ENCODE data around the gene DOCK10. TPM values are rescaled to one million over a fixed set of nuclear protein-coding genes. Genes with fewer than 3 reads are reported as not detected.

The DOCK10 gene
- polyA plus RNA-seq, 1 donor, result 9.3 TPM

- Histone ChIP-seq H3K36me3 (ENCODE audit: control insufficient read depth, insufficient read depth, low read length) (peaks cover 2% of the 10 kb centered on the region), H3K27ac (ENCODE audit: low read length) (no peak overlapping the region), H3K9me3 (ENCODE audit: control insufficient read depth, low read depth, low read length) (no peaks in the 10 kb centered on the region), H3K27me3 (ENCODE audit: control insufficient read depth, insufficient read depth, low read length) (no peaks in the 10 kb centered on the region), H3K4me1 (ENCODE audit: control insufficient read depth, insufficient read depth, low read length) (no peaks in the 10 kb centered on the region), H3K4me3 (ENCODE audit: low read length) (no peak overlapping the region)
- no CpG with 5 or more reads among the region's 1 CpG for WGBS (ENCODE audit: insufficient coverage, low lambda C conversion rate)
- no peak for DNase-seq
Measured at GRCh38 chr2:224885291-224885690, 157.0 kb downstream of the DOCK10 start.

- Histone ChIP-seq H3K4me1 (ENCODE audit: control insufficient read depth, insufficient read depth, low read length) (no peaks in the 10 kb centered on the region), H3K27me3 (ENCODE audit: control insufficient read depth, insufficient read depth, low read length) (no peaks in the 10 kb centered on the region), H3K27ac (ENCODE audit: low read length) (no peak overlapping the region), H3K9me3 (ENCODE audit: control insufficient read depth, low read depth, low read length) (no peaks in the 10 kb centered on the region), H3K4me3 (ENCODE audit: low read length) (no peak overlapping the region), H3K36me3 (ENCODE audit: control insufficient read depth, insufficient read depth, low read length) (peaks cover 2% of the 10 kb centered on the region)
- no CpG with 5 or more reads among the region's 4 CpGs for WGBS (ENCODE audit: insufficient coverage, low lambda C conversion rate)
- no peak for DNase-seq
Measured at GRCh38 chr2:224884188-224884587, 158.1 kb downstream of the DOCK10 start.

GRCh38 chr2:224883700-224884099 is 158.6 kb downstream of the DOCK10 start:
- no peak for DNase-seq
- no peaks in the 10 kb centered on the region for H3K4me1 ChIP-seq (ENCODE audit: control insufficient read depth, insufficient read depth, low read length)
- WGBS (ENCODE audit: insufficient coverage, low lambda C conversion rate), result no CpG with 5 or more reads among the region's 1 CpG

GRCh38 chr2:224883172-224883516 is 159.1 kb downstream of the DOCK10 start:
- Histone ChIP-seq H3K9me3 (ENCODE audit: control insufficient read depth, low read depth, low read length) (no peaks in the 10 kb centered on the region), H3K27ac (ENCODE audit: low read length) (no peak overlapping the region), H3K4me3 (ENCODE audit: low read length) (no peak overlapping the region), H3K4me1 (ENCODE audit: control insufficient read depth, insufficient read depth, low read length) (no peaks in the 10 kb centered on the region), H3K27me3 (ENCODE audit: control insufficient read depth, insufficient read depth, low read length) (no peaks in the 10 kb centered on the region), H3K36me3 (ENCODE audit: control insufficient read depth, insufficient read depth, low read length) (peaks cover 2% of the 10 kb centered on the region)
- WGBS (ENCODE audit: insufficient coverage, low lambda C conversion rate), result 93% methylated on average over 2 of the region's 6 CpGs
- DNase-seq, result no peak

More at GRCh38 chr2:224883700-224884099, 158.6 kb downstream of the DOCK10 start:
- H3K4me3 ChIP-seq (ENCODE audit: low read length), result no peak overlapping the region
- peaks cover 2% of the 10 kb centered on the region for H3K36me3 ChIP-seq (ENCODE audit: control insufficient read depth, insufficient read depth, low read length)
- no peaks in the 10 kb centered on the region for H3K9me3 ChIP-seq (ENCODE audit: control insufficient read depth, low read depth, low read length)
- no peaks in the 10 kb centered on the region for H3K27me3 ChIP-seq (ENCODE audit: control insufficient read depth, insufficient read depth, low read length)
- H3K27ac ChIP-seq (ENCODE audit: low read length), result no peak overlapping the region

GRCh38 chr2:224882291-224883171 is 159.7 kb downstream of the DOCK10 start:
- Histone ChIP-seq H3K36me3 (ENCODE audit: control insufficient read depth, insufficient read depth, low read length) (peaks cover 2% of the 10 kb centered on the region), H3K4me1 (ENCODE audit: control insufficient read depth, insufficient read depth, low read length) (no peaks in the 10 kb centered on the region), H3K4me3 (ENCODE audit: low read length) (no peak overlapping the region), H3K27me3 (ENCODE audit: control insufficient read depth, insufficient read depth, low read length) (no peaks in the 10 kb centered on the region), H3K9me3 (ENCODE audit: control insufficient read depth, low read depth, low read length) (no peaks in the 10 kb centered on the region), H3K27ac (ENCODE audit: low read length) (no peak overlapping the region)
- DNase-seq, result no peak
- WGBS (ENCODE audit: insufficient coverage, low lambda C conversion rate), result 90% methylated on average over 2 of the region's 4 CpGs

DNA sequence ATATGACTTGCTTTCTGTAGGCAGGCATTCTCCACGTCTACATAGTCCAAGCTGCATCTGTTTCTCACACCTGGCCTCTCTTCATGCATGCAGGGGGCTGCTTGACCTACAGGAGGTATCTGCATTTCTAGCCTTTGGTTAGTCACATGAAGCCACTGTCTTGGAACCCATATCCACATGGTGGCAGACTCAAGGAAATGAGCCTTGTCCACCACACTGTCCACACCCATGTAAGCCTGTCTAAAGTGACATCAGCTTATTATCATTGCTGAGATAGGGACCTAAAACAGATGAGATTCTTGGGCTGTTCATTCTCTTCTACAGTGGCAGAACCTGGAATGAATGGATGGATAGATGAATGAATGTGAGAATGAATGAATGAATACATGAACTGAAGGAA is 160.4 kb downstream of the DOCK10 start:
- WGBS (ENCODE audit: insufficient coverage, low lambda C conversion rate), result no CpG with 5 or more reads among the region's 1 CpG
- H3K27me3 ChIP-seq (ENCODE audit: control insufficient read depth, insufficient read depth, low read length), result no peaks in the 10 kb centered on the region
- no peak overlapping the region for H3K4me3 ChIP-seq (ENCODE audit: low read length)
- no peak overlapping the region for H3K27ac ChIP-seq (ENCODE audit: low read length)
- no peak for DNase-seq
- H3K36me3 ChIP-seq (ENCODE audit: control insufficient read depth, insufficient read depth, low read length), result peaks cover 2% of the 10 kb centered on the region
- H3K4me1 ChIP-seq (ENCODE audit: control insufficient read depth, insufficient read depth, low read length), result no peaks in the 10 kb centered on the region
- H3K9me3 ChIP-seq (ENCODE audit: control insufficient read depth, low read depth, low read length), result no peaks in the 10 kb centered on the region

DNA sequence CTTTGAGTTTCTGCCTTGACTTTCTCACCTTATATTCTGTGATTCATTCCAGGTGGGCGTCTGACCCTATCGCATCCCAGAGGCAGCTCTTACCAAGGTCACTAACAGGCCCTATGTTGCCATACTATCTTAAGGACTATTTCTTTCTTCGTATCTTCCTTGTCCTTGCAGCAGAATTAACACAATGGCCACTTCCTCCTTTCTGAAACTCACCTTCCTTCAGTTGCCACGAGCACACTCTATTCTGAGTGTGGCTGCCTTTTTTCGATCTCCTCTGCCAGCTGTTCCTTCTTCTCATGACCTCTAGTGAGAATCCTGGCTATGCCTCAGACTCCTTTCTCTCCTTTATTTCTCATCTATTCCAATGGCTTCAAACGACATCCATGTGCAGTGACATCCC is 165.7 kb downstream of the DOCK10 start:
- Histone ChIP-seq H3K9me3 (ENCODE audit: control insufficient read depth, low read depth, low read length) (no peaks in the 10 kb centered on the region), H3K27ac (ENCODE audit: low read length) (no peak overlapping the region), H3K4me3 (ENCODE audit: low read length) (no peak overlapping the region), H3K36me3 (ENCODE audit: control insufficient read depth, insufficient read depth, low read length) (no peaks in the 10 kb centered on the region), H3K4me1 (ENCODE audit: control insufficient read depth, insufficient read depth, low read length) (no peaks in the 10 kb centered on the region), H3K27me3 (ENCODE audit: control insufficient read depth, insufficient read depth, low read length) (no peaks in the 10 kb centered on the region)
- 82% methylated on average over 3 of the region's 6 CpGs for WGBS (ENCODE audit: insufficient coverage, low lambda C conversion rate)
- no peak for DNase-seq

DNA sequence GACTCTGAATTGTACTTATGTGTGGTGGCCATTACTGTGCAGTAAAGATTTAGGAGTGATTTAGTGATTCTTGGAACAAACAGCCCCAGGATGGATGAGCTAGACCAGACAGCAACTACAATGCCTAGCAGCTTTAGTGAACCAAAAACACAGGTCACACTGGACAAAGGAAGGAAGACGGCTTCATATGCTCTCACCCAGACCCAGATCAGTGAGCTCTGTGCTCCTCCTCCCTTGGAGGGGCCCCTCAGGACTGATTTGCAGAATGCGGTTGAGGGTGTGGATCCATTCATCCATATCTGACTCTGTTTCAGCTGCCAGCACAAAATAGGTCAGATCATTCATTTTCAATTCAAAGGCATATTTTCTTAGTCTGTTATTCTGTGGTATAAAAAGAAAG is 166.4 kb downstream of the DOCK10 start:
- no peaks in the 10 kb centered on the region for H3K9me3 ChIP-seq (ENCODE audit: control insufficient read depth, low read depth, low read length)
- H3K4me3 ChIP-seq (ENCODE audit: low read length), result no peak overlapping the region
- no peak overlapping the region for H3K27ac ChIP-seq (ENCODE audit: low read length)
- H3K4me1 ChIP-seq (ENCODE audit: control insufficient read depth, insufficient read depth, low read length), result no peaks in the 10 kb centered on the region
- DNase-seq, result no peak
- WGBS (ENCODE audit: insufficient coverage, low lambda C conversion rate), result no CpG with 5 or more reads among the region's 2 CpGs
- no peaks in the 10 kb centered on the region for H3K27me3 ChIP-seq (ENCODE audit: control insufficient read depth, insufficient read depth, low read length)
- H3K36me3 ChIP-seq (ENCODE audit: control insufficient read depth, insufficient read depth, low read length), result no peaks in the 10 kb centered on the region

DNA sequence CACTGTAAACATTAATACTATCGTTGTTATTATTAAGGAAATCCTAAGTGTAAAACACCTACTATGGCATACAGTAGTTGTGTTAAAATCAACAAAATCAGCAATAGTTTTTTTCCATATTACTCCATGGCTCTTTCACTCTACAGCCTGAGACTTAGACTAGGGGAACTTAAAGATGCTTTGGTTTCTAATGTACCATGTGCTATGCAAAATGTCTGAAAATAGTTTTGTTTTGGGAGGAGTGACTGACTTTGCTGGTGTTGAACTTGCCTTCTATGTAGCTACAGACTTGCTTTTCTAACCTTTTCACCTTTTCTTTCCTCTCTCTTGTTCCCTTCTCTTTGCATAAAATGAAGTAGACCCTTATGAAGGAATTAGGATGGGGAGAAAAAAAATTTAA is 167.1 kb downstream of the DOCK10 start:
- DNase-seq, result no peak
- H3K36me3 ChIP-seq (ENCODE audit: control insufficient read depth, insufficient read depth, low read length), result no peaks in the 10 kb centered on the region
- no peaks in the 10 kb centered on the region for H3K27me3 ChIP-seq (ENCODE audit: control insufficient read depth, insufficient read depth, low read length)
- H3K27ac ChIP-seq (ENCODE audit: low read length), result no peak overlapping the region
- no peak overlapping the region for H3K4me3 ChIP-seq (ENCODE audit: low read length)
- no peaks in the 10 kb centered on the region for H3K9me3 ChIP-seq (ENCODE audit: control insufficient read depth, low read depth, low read length)
- no peaks in the 10 kb centered on the region for H3K4me1 ChIP-seq (ENCODE audit: control insufficient read depth, insufficient read depth, low read length)
- WGBS (ENCODE audit: insufficient coverage, low lambda C conversion rate), result 100% methylated on average over 1 of the region's 1 CpG

DNA sequence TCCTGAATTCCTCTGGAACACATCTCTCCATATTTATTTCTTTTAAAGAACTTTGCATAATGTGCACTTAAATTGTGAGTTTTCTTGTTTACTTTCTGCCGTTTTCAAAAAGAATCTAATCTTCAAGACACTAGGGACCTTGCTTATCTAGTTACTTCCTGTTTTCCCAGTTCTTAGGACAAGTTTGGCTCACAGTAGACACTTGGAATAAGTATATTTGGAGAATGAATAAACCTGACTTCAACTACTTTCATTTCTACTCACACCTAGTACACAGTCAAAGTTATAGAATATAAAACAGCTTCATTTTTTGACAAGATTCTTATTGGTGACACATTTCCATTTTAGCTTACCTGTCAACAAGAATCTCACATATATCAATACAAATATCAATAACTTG is 170.5 kb downstream of the DOCK10 start:
- no peak overlapping the region for H3K4me3 ChIP-seq (ENCODE audit: low read length)
- H3K4me1 ChIP-seq (ENCODE audit: control insufficient read depth, insufficient read depth, low read length), result no peaks in the 10 kb centered on the region
- no peaks in the 10 kb centered on the region for H3K9me3 ChIP-seq (ENCODE audit: control insufficient read depth, low read depth, low read length)
- H3K27ac ChIP-seq (ENCODE audit: low read length), result no peak overlapping the region
- H3K27me3 ChIP-seq (ENCODE audit: control insufficient read depth, insufficient read depth, low read length), result no peaks in the 10 kb centered on the region
- DNase-seq, result no peak
- no peaks in the 10 kb centered on the region for H3K36me3 ChIP-seq (ENCODE audit: control insufficient read depth, insufficient read depth, low read length)
- WGBS (ENCODE audit: insufficient coverage, low lambda C conversion rate), result 27% methylated on average over 1 of the region's 1 CpG

DNA sequence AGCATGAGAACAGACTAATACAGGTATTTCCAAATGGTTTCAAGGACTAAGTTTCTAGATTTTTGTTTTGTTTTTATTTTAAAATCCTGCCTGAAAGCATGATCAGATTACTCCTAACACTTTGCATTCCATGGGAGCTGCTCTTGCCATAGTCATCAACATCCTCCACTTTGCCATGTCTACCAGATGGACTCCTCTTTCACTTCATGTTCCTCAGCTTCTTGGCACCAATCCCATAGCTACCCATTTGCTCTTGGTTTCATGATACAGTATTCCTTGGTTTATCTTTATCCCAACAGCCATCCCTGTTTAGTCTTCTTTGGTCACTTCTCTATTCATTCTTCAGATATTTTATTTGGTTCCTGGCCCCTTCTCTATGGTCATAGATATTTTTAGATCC is 171.9 kb downstream of the DOCK10 start:
- no peaks in the 10 kb centered on the region for H3K27me3 ChIP-seq (ENCODE audit: control insufficient read depth, insufficient read depth, low read length)
- H3K27ac ChIP-seq (ENCODE audit: low read length), result no peak overlapping the region
- no peak for DNase-seq
- H3K4me1 ChIP-seq (ENCODE audit: control insufficient read depth, insufficient read depth, low read length), result no peaks in the 10 kb centered on the region
- no peak overlapping the region for H3K4me3 ChIP-seq (ENCODE audit: low read length)
- no peaks in the 10 kb centered on the region for H3K9me3 ChIP-seq (ENCODE audit: control insufficient read depth, low read depth, low read length)
- H3K36me3 ChIP-seq (ENCODE audit: control insufficient read depth, insufficient read depth, low read length), result no peaks in the 10 kb centered on the region

Measured in large intestine (tissue), 3 donors.